Non-pigmented ciliary epithelial cell (primary cell): ENCODE data around the gene EEFSEC.

Experiments used
- DNase-seq: peaks from one replicate; pipeline ENCODE4 v3.0.0-alpha.2; 2010; ENCODE audit warnings: low read depth

The EEFSEC gene

GRCh38 chr3:128449111-128449638 is 295.9 kb downstream of the EEFSEC start:
- no peak for DNase-seq

GRCh38 chr3:128452120-128452519 is 298.8 kb downstream of the EEFSEC start:
- no peak for DNase-seq

GRCh38 chr3:128452678-128453275 is 299.5 kb downstream of the EEFSEC start:
- DNase-seq: no peak

GRCh38 chr3:128453501-128454309 is 300.4 kb downstream of the EEFSEC start:
- no peak for DNase-seq

- no peak for DNase-seq
Measured at GRCh38 chr3:128454310-128454618, 301.0 kb downstream of the EEFSEC start.

GRCh38 chr3:128455116-128455515 is 301.8 kb downstream of the EEFSEC start:
- DNase-seq: no peak

- no peak for DNase-seq
Measured at GRCh38 chr3:128455786-128456748, 302.8 kb downstream of the EEFSEC start.

- no peak for DNase-seq
Measured at GRCh38 chr3:128456776-128457715, 303.8 kb downstream of the EEFSEC start.

- DNase-seq: no peak
Measured at GRCh38 chr3:128457937-128458336, 304.7 kb downstream of the EEFSEC start.
